ENCODE data around the gene CDKL1. TPM values are rescaled to one million over a fixed set of nuclear protein-coding genes. Genes with fewer than 3 reads are reported as not detected.

Gene CDKL1
- total RNA-seq, 1 experiment from 2014 or later = 5.4 TPM

GRCh38 chr14:50410071-50410470 lies 13.4 kb upstream of the CDKL1 start:
- Histone ChIP-seq H3K4me1 (no peaks in the 10 kb centered on the region), H3K27me3 (replicated peaks; ENCODE audit: control insufficient read depth, insufficient read depth, low read length) (no peaks in the 10 kb centered on the region), H3K36me3 (ENCODE audit: control insufficient read depth, insufficient read depth, low read length) (no peaks in the 10 kb centered on the region), H3K9me3 (no peaks in the 10 kb centered on the region), H3K4me3 (ENCODE audit: low read depth, low read length) (no peak overlapping the region)
- H3K9me3 Mint-ChIP-seq (ENCODE audit: unreplicated experiment) = no peaks in the 10 kb centered on the region
- no peak overlapping the region for H3K4me3 Mint-ChIP-seq (ENCODE audit: unreplicated experiment)
- H3K36me3 Mint-ChIP-seq (ENCODE audit: insufficient read depth, unreplicated experiment) = no peaks in the 10 kb centered on the region
- H3K27ac Mint-ChIP-seq (ENCODE audit: unreplicated experiment) = no peak overlapping the region
- ChIA-PET POLR2A (no interaction called here), CTCF (no interaction called here)
- no peak for DNase-seq
- H3K4me1 Mint-ChIP-seq (ENCODE audit: low read depth, unreplicated experiment) = no peaks in the 10 kb centered on the region
- H3K27me3 Mint-ChIP-seq (ENCODE audit: insufficient read depth, unreplicated experiment) = no peaks in the 10 kb centered on the region
- intact Hi-C loops (cut with micrococcal nuclease; ENCODE audit: unreplicated experiment) = no loop called here
- BruUV-seq (replicated peaks) = no TSS peak
- TF ChIP-seq CTCF (IDR thresholded peaks at IDR 0.05; ENCODE audit: insufficient read depth in 1 of 2, low read depth in 1 of 2, low read length in 1 of 2, severe bottlenecking in 1 of 2, unreplicated experiment in 1 of 2) = no peak

- no TSS peak for BruUV-seq (replicated peaks)
- DNase-seq = no peak
- no peaks in the 10 kb centered on the region for H3K27me3 ChIP-seq (replicated peaks; ENCODE audit: control insufficient read depth, insufficient read depth, low read length)
- no peak for TF ChIP-seq CTCF (IDR thresholded peaks at IDR 0.05; ENCODE audit: insufficient read depth in 1 of 2, low read depth in 1 of 2, low read length in 1 of 2, severe bottlenecking in 1 of 2, unreplicated experiment in 1 of 2)
- no peak overlapping the region for H3K4me3 ChIP-seq (ENCODE audit: low read depth, low read length)
- no peaks in the 10 kb centered on the region for H3K27me3 Mint-ChIP-seq (ENCODE audit: insufficient read depth, unreplicated experiment)
- H3K4me3 Mint-ChIP-seq (ENCODE audit: unreplicated experiment) = no peak overlapping the region
- POLR2A ChIA-PET = no interaction called here
- no peaks in the 10 kb centered on the region for H3K4me1 ChIP-seq
- H3K36me3 Mint-ChIP-seq (ENCODE audit: insufficient read depth, unreplicated experiment) = no peaks in the 10 kb centered on the region
- H3K27ac Mint-ChIP-seq (ENCODE audit: unreplicated experiment) = no peak overlapping the region
- CTCF ChIA-PET = no interaction called here
- intact Hi-C loops (cut with micrococcal nuclease; ENCODE audit: unreplicated experiment) = no loop called here
- no peaks in the 10 kb centered on the region for H3K9me3 ChIP-seq
- no peaks in the 10 kb centered on the region for H3K4me1 Mint-ChIP-seq (ENCODE audit: low read depth, unreplicated experiment)
- no peaks in the 10 kb centered on the region for H3K9me3 Mint-ChIP-seq (ENCODE audit: unreplicated experiment)
- H3K36me3 ChIP-seq (ENCODE audit: control insufficient read depth, insufficient read depth, low read length) = no peaks in the 10 kb centered on the region
Measured at GRCh38 chr14:50407111-50407812, 10.6 kb upstream of the CDKL1 start.

- no peaks in the 10 kb centered on the region for H3K9me3 Mint-ChIP-seq (ENCODE audit: unreplicated experiment)
- no peaks in the 10 kb centered on the region for H3K36me3 Mint-ChIP-seq (ENCODE audit: insufficient read depth, unreplicated experiment)
- H3K27me3 ChIP-seq (replicated peaks; ENCODE audit: control insufficient read depth, insufficient read depth, low read length) = no peaks in the 10 kb centered on the region
- no peak for TF ChIP-seq CTCF (IDR thresholded peaks at IDR 0.05; ENCODE audit: insufficient read depth in 1 of 2, low read depth in 1 of 2, low read length in 1 of 2, severe bottlenecking in 1 of 2, unreplicated experiment in 1 of 2)
- no peak for DNase-seq
- ChIA-PET CTCF (no interaction called here), POLR2A (no interaction called here)
- H3K4me3 Mint-ChIP-seq (ENCODE audit: unreplicated experiment) = no peak overlapping the region
- no peak overlapping the region for H3K4me3 ChIP-seq (ENCODE audit: low read depth, low read length)
- no peaks in the 10 kb centered on the region for H3K27me3 Mint-ChIP-seq (ENCODE audit: insufficient read depth, unreplicated experiment)
- no TSS peak for BruUV-seq (replicated peaks)
- H3K36me3 ChIP-seq (ENCODE audit: control insufficient read depth, insufficient read depth, low read length) = no peaks in the 10 kb centered on the region
- no peaks in the 10 kb centered on the region for H3K4me1 ChIP-seq
- intact Hi-C loops (cut with micrococcal nuclease; ENCODE audit: unreplicated experiment) = no loop called here
- no peaks in the 10 kb centered on the region for H3K9me3 ChIP-seq
- H3K4me1 Mint-ChIP-seq (ENCODE audit: low read depth, unreplicated experiment) = no peaks in the 10 kb centered on the region
- H3K27ac Mint-ChIP-seq (ENCODE audit: unreplicated experiment) = no peak overlapping the region
Measured at GRCh38 chr14:50403419-50403818, 6.7 kb upstream of the CDKL1 start.
